ENCODE measurements around the gene EFTUD2. TPM values are rescaled to one million over a fixed set of nuclear protein-coding genes. Genes with fewer than 3 reads are reported as not detected.

The EFTUD2 gene
- total and polyA plus RNA-seq, 9 of the 15 experiments (the other 6 are each of a cell fraction or from before 2014, with no cell fraction given): 65.8 to 362 (median 218) TPM

GRCh38 chr17:44911133-44912001 lies 12.1 kb upstream of the EFTUD2 start (continued):
- 0 out of 4 replicates have a peak, but pooled peaks of 1 of the 2 experiments have one; percentile 53 for TF ChIP-seq UBTF (IDR thresholded peaks at IDR 0.05; ENCODE audit: borderline replicate concordance in 1 of 2, low read depth in 2 of 2, low read length in 2 of 2)
- TF ChIP-seq TEAD1 (CRISPR knock-in tag; IDR thresholded peaks at IDR 0.05): 0 out of 4 replicates have a peak, but pooled peaks of 1 of the 2 experiments have one; percentile 18
- TF ChIP-seq CHD4 (IDR thresholded peaks at IDR 0.05; ENCODE audit: insufficient read depth, insufficient replicate concordance, low read depth, low read length, poor library complexity, severe bottlenecking): no peak
- TF ChIP-seq PRDM10 (IDR thresholded peaks at IDR 0.05; ENCODE audit: partially characterized antibody): peak; percentile 47
- TF ChIP-seq E2F6 (IDR thresholded peaks at IDR 0.05; ENCODE audit: borderline replicate concordance in 1 of 2, extremely low read depth in 1 of 2, insufficient read depth in 1 of 2, insufficient read length in 1 of 2, low read depth in 1 of 2, low read length in 1 of 2, poor library complexity in 1 of 2, severe bottlenecking in 1 of 2): peak in 1 of 2 experiments; percentile 72
- peak; percentile 36; the same call in 1 of the 2 replicates for TF ChIP-seq ZNF263 (CRISPR knock-in tag; IDR thresholded peaks at IDR 0.05; ENCODE audit: borderline replicate concordance)
- peak in 1 of 2 experiments; percentile 66; a peak in 1 of 4 replicates for TF ChIP-seq RCOR1 (IDR thresholded peaks at IDR 0.05; ENCODE audit: borderline replicate concordance in 1 of 2, low read depth in 2 of 2, low read length in 2 of 2)
- TF ChIP-seq CXXC5 (CRISPR knock-in tag; IDR thresholded peaks at IDR 0.05): peak; percentile 60

Measured in K562 (cell line).